T-cell (primary cell): ENCODE data around the gene LRP1B. TPM values are rescaled to one million over a fixed set of nuclear protein-coding genes. Genes with fewer than 3 reads are reported as not detected.

ENCODE experiments used
- ATAC-seq, 4 experiments: fragments of 200-7000 bp in 3 of 4; fragments of 150-1000 bp in 1 of 4; cut with Tn5 transposase; replicated peaks in 1 of 4; 1 replicate in 3 of 4; 2 replicates in 1 of 4; pipeline ENCODE4 v1.10.0; 2021; ENCODE audit warnings: moderate library complexity in 3 of 4, mild to moderate bottlenecking in 2 of 4, moderate number of reproducible peaks in 1 of 4
- CTCF ChIA-PET, 2 donors: fragments of 300-600 bp; sonication (Branson Sonifier 250); formaldehyde crosslinking; loops; one replicate each; lab custom pipeline; 2022; ENCODE audit warnings: antibody characterized with exemption in 2 of 2; lab: Charles Lee
- POLR2A ChIA-PET, 2 donors: fragments of 300-600 bp; sonication (Branson Sonifier 250); formaldehyde crosslinking; loops; one replicate each; lab custom pipeline; 2022; ENCODE audit warnings: antibody characterized with exemption in 2 of 2; lab: Charles Lee
- DNase-seq, 35 experiments: peaks; one replicate each; pipeline versions ENCODE4 v3.0.0 to v3.0.0-alpha.2; 2013 to 2023
- H3K27ac ChIP-seq: one replicate; pipeline ENCODE4 v1.5.1; 2013; ENCODE audit warnings: low read length
- H3K27me3 ChIP-seq, 2 experiments: replicated peaks in 1 of 2; 1 replicate in 1 of 2; 2 replicates in 1 of 2; pipeline versions ENCODE4 v1.6.1 to v1.7.0; 2013; ENCODE audit warnings: low read length in 1 of 2, mixed read lengths in 1 of 2; ENCODE audit not compliant: control insufficient read depth in 2 of 2, insufficient read depth in 2 of 2; ENCODE audit errors: extremely low read depth in 1 of 2
- H3K36me3 ChIP-seq, 2 donors: 1 replicate in 1 of 2; 2 replicates in 1 of 2; pipeline versions ENCODE4 v1.6.1 to v1.7.0; 2013; ENCODE audit warnings: low read length in 1 of 2; ENCODE audit not compliant: control insufficient read depth in 2 of 2, insufficient read depth in 1 of 2; ENCODE audit errors: extremely low read depth in 1 of 2
- H3K4me1 ChIP-seq, 2 experiments: 1 replicate in 1 of 2; 2 replicates in 1 of 2; pipeline versions ENCODE4 v1.6.1 to v1.7.0; 2013; ENCODE audit warnings: low read length in 2 of 2, mixed read lengths in 1 of 2; ENCODE audit not compliant: insufficient read depth in 2 of 2, control insufficient read depth in 1 of 2; ENCODE audit errors: extremely low read depth in 1 of 2
- H3K4me3 ChIP-seq, 2 donors: 1 replicate in 1 of 2; 2 replicates in 1 of 2; pipeline versions ENCODE4 v1.5.1 to v1.7.0; 2013; ENCODE audit warnings: mild to moderate bottlenecking in 2 of 2, low read length in 1 of 2, moderate library complexity in 1 of 2; ENCODE audit not compliant: control insufficient read depth in 1 of 2; ENCODE audit errors: extremely low read depth in 1 of 2
- H3K9me3 ChIP-seq: 2 replicates; pipeline ENCODE4 v1.7.0; 2013
- H3K27ac Mint-ChIP-seq, 2 donors: one replicate each; pipeline ENCODE4 v1.8.0; 2020 to 2021; ENCODE audit warnings: mild to moderate bottlenecking in 2 of 2, mixed read lengths in 2 of 2
- H3K27me3 Mint-ChIP-seq, 2 donors: one replicate each; pipeline ENCODE4 v1.8.0; 2021 to 2022; ENCODE audit warnings: mixed read lengths in 2 of 2
- H3K36me3 Mint-ChIP-seq: one replicate; pipeline ENCODE4 v1.8.0; 2021; ENCODE audit warnings: mixed read lengths
- H3K4me1 Mint-ChIP-seq, 3 donors: one replicate each; pipeline ENCODE4 v1.8.0; 2020 to 2022; ENCODE audit warnings: mixed read lengths in 3 of 3, mild to moderate bottlenecking in 1 of 3
- H3K4me3 Mint-ChIP-seq, 3 donors: one replicate each; pipeline ENCODE4 v1.8.0; 2020 to 2022; ENCODE audit warnings: mild to moderate bottlenecking in 3 of 3, mixed read lengths in 3 of 3, moderate library complexity in 3 of 3
- H3K9me3 Mint-ChIP-seq, 3 donors: one replicate each; pipeline ENCODE4 v1.8.0; 2020 to 2022; ENCODE audit warnings: mixed read lengths in 3 of 3
- WGBS: methylation state at CpG from one replicate; pipeline ENCODE4 v1.1.5; 2013; ENCODE audit warnings: missing lambda C conversion rate; ENCODE audit not compliant: insufficient coverage; 5-methylcytosine and 5-hydroxymethylcytosine counted together
- total RNA-seq, 35 experiments: library from RNA in 6 of 35; stranded (reverse) in 6 of 35; fragments of 120-200 nt in 1 of 35; gene quantifications; one replicate each; pipeline versions ENCODE4 v1.2.1 to v1.2.4 and lab custom pipeline; 2013 to 2026

LRP1B gene
- total RNA-seq, 5 donors from 2014 or later (not counting 1 experiment from before 2014, with no cell fraction given): not detected

- no peak overlapping the region for H3K4me3 ChIP-seq
- no peak for ATAC-seq
- no peaks in the 10 kb centered on the region for H3K36me3 ChIP-seq
- no peak for DNase-seq
- Mint-ChIP-seq H3K27ac (no peak overlapping the region), H3K27me3 (peaks cover 8 to 9% of the 10 kb centered on the region in 2 donors), H3K4me3 (no peak overlapping the region), H3K36me3 (no peaks in the 10 kb centered on the region), H3K4me1 (no peaks in the 10 kb centered on the region), H3K9me3 (peaks cover 2 to 11% (median 3%) of the 10 kb centered on the region in 3 donors)
- no peak overlapping the region for H3K27ac ChIP-seq
- peaks cover under 1 to 4% of the 10 kb centered on the region in 2 experiments for H3K27me3 ChIP-seq
- POLR2A ChIA-PET: no interaction called here
- CTCF ChIA-PET: no interaction called here
- no peaks in the 10 kb centered on the region for H3K9me3 ChIP-seq
- no peaks in the 10 kb centered on the region for H3K4me1 ChIP-seq
Observed at GRCh38 chr2:142124706-142125105, 6.1 kb downstream of the LRP1B start.

DNA sequence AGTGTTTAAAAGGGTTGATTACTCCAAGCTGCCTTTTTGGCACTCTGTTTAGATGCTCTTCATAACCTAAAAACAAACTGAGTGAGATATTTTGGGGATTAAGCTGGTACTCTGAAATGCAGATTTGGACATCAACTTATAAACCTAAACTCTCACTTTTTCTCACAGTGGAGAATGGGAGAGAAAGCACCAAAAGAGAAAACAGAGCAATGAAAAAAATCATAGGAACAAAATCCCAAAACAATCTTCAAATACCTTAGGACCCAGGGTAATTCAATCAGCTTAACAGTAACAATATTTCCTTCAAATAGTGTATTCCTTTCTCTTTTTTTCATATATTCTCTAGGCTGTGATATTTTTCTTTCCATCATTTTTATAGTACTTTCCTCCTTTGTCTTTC is 11.5 kb downstream of the LRP1B start:
- ChIA-PET POLR2A (no interaction called here), CTCF (no interaction called here)
- peaks cover 3 to 14% (median 11%) of the 10 kb centered on the region in 3 donors for H3K9me3 Mint-ChIP-seq
- Histone ChIP-seq H3K4me1 (no peaks in the 10 kb centered on the region), H3K27ac (no peak overlapping the region), H3K4me3 (no peak overlapping the region), H3K9me3 (no peaks in the 10 kb centered on the region), H3K27me3 (no peaks in the 10 kb centered on the region), H3K36me3 (no peaks in the 10 kb centered on the region)
- no peak for ATAC-seq
- H3K27me3 Mint-ChIP-seq: no peaks in the 10 kb centered on the region
- no peak overlapping the region for H3K4me3 Mint-ChIP-seq
- DNase-seq: no peak
- no peaks in the 10 kb centered on the region for H3K36me3 Mint-ChIP-seq
- H3K27ac Mint-ChIP-seq: no peak overlapping the region
- no peaks in the 10 kb centered on the region for H3K4me1 Mint-ChIP-seq

DNA sequence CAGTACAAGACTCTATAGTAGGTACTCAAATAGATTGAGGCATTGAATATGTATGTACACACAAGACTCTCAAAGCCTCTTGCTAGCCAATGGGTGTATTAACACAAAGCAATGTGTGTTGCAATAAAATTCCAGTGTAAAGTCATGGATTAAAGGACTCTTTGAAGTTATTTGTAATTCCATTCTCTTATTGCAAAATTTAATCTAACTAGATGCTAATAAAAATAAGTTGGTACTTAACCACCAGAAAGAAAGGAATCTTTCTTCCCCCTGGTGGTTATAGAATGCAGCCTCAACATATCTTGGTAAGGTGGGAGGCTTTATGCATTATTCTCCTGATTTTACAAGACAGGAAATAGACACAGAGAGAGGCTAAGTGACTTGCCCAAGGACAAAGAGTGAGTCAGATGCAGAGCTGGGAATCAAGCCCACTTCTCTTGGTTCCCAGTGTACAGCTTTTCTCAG is 18.0 kb downstream of the LRP1B start:
- no peak overlapping the region for H3K4me3 ChIP-seq
- no peak overlapping the region for H3K27ac Mint-ChIP-seq
- no peak for ATAC-seq
- no peaks in the 10 kb centered on the region for H3K36me3 ChIP-seq
- no peaks in the 10 kb centered on the region for H3K27me3 Mint-ChIP-seq
- no peaks in the 10 kb centered on the region for H3K27me3 ChIP-seq
- peaks cover 7 to 19% (median 15%) of the 10 kb centered on the region in 3 donors for H3K9me3 Mint-ChIP-seq
- H3K9me3 ChIP-seq: no peaks in the 10 kb centered on the region
- no peaks in the 10 kb centered on the region for H3K4me1 ChIP-seq
- ChIA-PET CTCF (no interaction called here), POLR2A (no interaction called here)
- no peaks in the 10 kb centered on the region for H3K4me1 Mint-ChIP-seq
- H3K27ac ChIP-seq: no peak overlapping the region
- no peak overlapping the region for H3K4me3 Mint-ChIP-seq
- H3K36me3 Mint-ChIP-seq: no peaks in the 10 kb centered on the region
- no peak for DNase-seq

GRCh38 chr2:142104134-142104758 is 26.6 kb downstream of the LRP1B start:
- DNase-seq: no peak
- no peak overlapping the region for H3K4me3 Mint-ChIP-seq
- peaks cover 0 to 5% (median 3%) of the 10 kb centered on the region in 3 donors for H3K9me3 Mint-ChIP-seq
- H3K27ac ChIP-seq: no peak overlapping the region
- no peaks in the 10 kb centered on the region for H3K4me1 Mint-ChIP-seq
- H3K36me3 Mint-ChIP-seq: no peaks in the 10 kb centered on the region
- ChIA-PET POLR2A (no interaction called here), CTCF (no interaction called here)
- no peaks in the 10 kb centered on the region for H3K27me3 Mint-ChIP-seq
- no CpG with 5 or more reads among the region's 2 CpGs for WGBS
- no peaks in the 10 kb centered on the region for H3K36me3 ChIP-seq
- no peaks in the 10 kb centered on the region for H3K9me3 ChIP-seq
- ATAC-seq: no peak
- H3K27me3 ChIP-seq: no peaks in the 10 kb centered on the region
- no peak overlapping the region for H3K27ac Mint-ChIP-seq
- H3K4me1 ChIP-seq: no peaks in the 10 kb centered on the region
- no peak overlapping the region for H3K4me3 ChIP-seq

DNA sequence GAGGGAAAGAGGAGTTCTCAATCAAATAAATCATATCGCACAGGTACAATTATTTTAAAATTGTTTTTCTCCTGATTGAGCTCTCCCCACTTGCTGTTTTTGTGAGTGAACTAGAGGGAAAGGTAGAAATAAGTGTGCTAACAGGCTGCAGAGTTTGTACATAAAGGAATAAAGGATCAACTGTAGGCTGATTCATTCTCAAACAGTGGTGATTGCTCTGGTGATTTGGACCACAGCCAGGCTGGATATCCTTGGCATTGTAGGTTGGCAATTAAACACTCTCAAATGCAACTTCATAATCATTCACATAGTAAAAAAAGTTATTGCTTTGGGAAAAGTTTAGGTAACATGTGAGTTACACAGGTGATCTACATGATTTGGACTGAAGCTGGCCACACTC is 29.8 kb downstream of the LRP1B start:
- DNase-seq (no peak), ATAC-seq (no peak)
- no peaks in the 10 kb centered on the region for H3K36me3 Mint-ChIP-seq
- H3K27ac Mint-ChIP-seq: no peak overlapping the region
- H3K9me3 ChIP-seq: no peaks in the 10 kb centered on the region
- H3K4me3 Mint-ChIP-seq: no peak overlapping the region
- ChIA-PET CTCF (no interaction called here), POLR2A (no interaction called here)
- H3K27me3 Mint-ChIP-seq: no peaks in the 10 kb centered on the region
- H3K36me3 ChIP-seq: no peaks in the 10 kb centered on the region
- H3K9me3 Mint-ChIP-seq: peaks cover 3 to 10% (median 3%) of the 10 kb centered on the region in 3 donors
- WGBS: no CpG with 5 or more reads among the region's 1 CpG
- H3K27me3 ChIP-seq: no peaks in the 10 kb centered on the region
- no peak overlapping the region for H3K4me3 ChIP-seq
- H3K4me1 Mint-ChIP-seq: no peaks in the 10 kb centered on the region
- no peaks in the 10 kb centered on the region for H3K4me1 ChIP-seq
- no peak overlapping the region for H3K27ac ChIP-seq

DNA sequence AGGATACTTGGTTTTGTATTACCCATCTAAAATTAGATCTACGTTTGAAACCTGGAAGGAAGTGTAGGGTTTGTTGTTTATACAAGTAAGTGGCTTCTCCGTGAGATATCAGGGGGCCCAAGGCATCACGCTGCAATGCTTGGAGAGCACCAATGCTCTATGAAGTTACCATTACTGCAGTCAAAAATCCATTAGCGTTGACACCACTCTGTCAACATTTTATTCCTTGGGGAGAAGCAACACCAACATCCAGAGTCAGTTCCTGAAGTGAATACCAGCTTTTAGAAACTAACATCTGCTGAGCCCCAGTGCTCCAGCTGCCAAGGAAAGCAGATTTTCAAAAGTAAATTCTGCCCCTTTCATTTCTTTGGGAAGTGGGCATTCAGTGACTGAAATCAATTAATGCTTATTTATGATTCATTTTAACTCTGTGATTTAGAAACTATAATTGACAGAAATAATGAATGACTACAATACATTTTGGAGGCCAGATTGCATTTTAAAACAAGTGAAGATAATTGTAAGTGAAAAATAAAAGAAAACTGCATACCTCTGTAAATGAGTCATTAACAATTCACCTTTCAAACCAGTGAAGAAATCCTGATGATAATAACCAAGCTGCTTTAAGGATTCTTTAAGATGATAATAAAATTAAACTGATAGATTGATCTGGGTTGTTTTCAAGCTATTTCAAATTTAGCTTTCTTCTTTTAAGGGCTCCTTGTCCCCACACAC is 30.5 kb downstream of the LRP1B start:
- Mint-ChIP-seq H3K27me3 (no peaks in the 10 kb centered on the region), H3K27ac (no peak overlapping the region), H3K9me3 (peaks cover 2 to 10% (median 3%) of the 10 kb centered on the region in 3 donors), H3K4me3 (no peak overlapping the region), H3K4me1 (no peaks in the 10 kb centered on the region), H3K36me3 (no peaks in the 10 kb centered on the region)
- Histone ChIP-seq H3K36me3 (no peaks in the 10 kb centered on the region), H3K27ac (no peak overlapping the region), H3K4me3 (no peak overlapping the region), H3K4me1 (no peaks in the 10 kb centered on the region), H3K9me3 (no peaks in the 10 kb centered on the region), H3K27me3 (no peaks in the 10 kb centered on the region)
- DNase-seq (no peak), ATAC-seq (no peak)
- ChIA-PET POLR2A (no interaction called here), CTCF (no interaction called here)
- WGBS: 63% methylated on average over 1 of the region's 4 CpGs
